SK-N-SH (cell line): ENCODE measurements around the gene SLC37A1. TPM values are rescaled to one million over a fixed set of nuclear protein-coding genes. Genes with fewer than 3 reads are reported as not detected.

ENCODE experiments used
- CTCF ChIA-PET: fragments of 300-600, 350-600 bp; formaldehyde crosslinking; extraction: SDS; loops from one replicate; lab custom pipeline; 2021; lab: Yijun Ruan, JAX
- POLR2A ChIA-PET: fragments of 350-600 bp; sonication (Branson Sonifier 250); formaldehyde crosslinking; extraction: SDS; loops from one replicate; lab custom pipeline; 2020; ENCODE audit warnings: antibody characterized with exemption, inconsistent platforms; lab: Yijun Ruan, JAX
- DNase-seq: peaks from one replicate; pipeline ENCODE4 v3.0.0; 2012
- H2AFZ ChIP-seq: fragments of 200-600 bp; sonication (generic); 2 replicates; pipeline ENCODE4 v1.8.1; 2016; ENCODE audit warnings: antibody characterized with exemption, mild to moderate bottlenecking, low read depth
- H3F3A ChIP-seq: fragments of 200-600 bp; sonication (generic); replicated peaks from 2 replicates; pipeline ENCODE3; 2016; ENCODE audit warnings: antibody characterized with exemption, mild to moderate bottlenecking; ENCODE audit not compliant: insufficient read depth
- H3K27ac ChIP-seq, 2 experiments: fragments of 200-500 bp in 1 of 2; fragments of 200-600 bp in 1 of 2; sonication (Bioruptor generic) in 1 of 2; sonication (generic), shearing (Covaris generic) in 1 of 2; 2 replicates each; pipeline versions ENCODE4 v1.5.1 to v1.6.1; 2014 to 2016; ENCODE audit warnings: low read depth in 2 of 2, inconsistent platforms in 1 of 2, low read length in 1 of 2, mild to moderate bottlenecking in 1 of 2, mixed read lengths in 1 of 2
- H3K27me3 ChIP-seq: fragments of 200-600 bp; sonication (generic), shearing (Covaris generic); 2 replicates; pipeline ENCODE4 v1.6.1; 2016; ENCODE audit warnings: mixed run types; ENCODE audit not compliant: insufficient read depth
- H3K36me3 ChIP-seq, 2 experiments: fragments of 200-500 bp in 1 of 2; fragments of 200-600 bp in 1 of 2; sonication (Bioruptor generic) in 1 of 2; sonication (generic) in 1 of 2; replicated peaks in 1 of 2; 2 replicates each; pipeline versions ENCODE3 to v1.5.1; 2014 to 2016; ENCODE audit warnings: low read length in 1 of 2, mild to moderate bottlenecking in 1 of 2; ENCODE audit not compliant: insufficient read depth in 2 of 2, control insufficient read depth in 1 of 2
- H3K4me1 ChIP-seq, 2 experiments: fragments of 200-500 bp in 1 of 2; fragments of 200-600 bp in 1 of 2; sonication (Bioruptor generic) in 1 of 2; sonication (generic), shearing (Covaris generic) in 1 of 2; 2 replicates each; pipeline versions ENCODE4 v1.5.1 to v1.6.1; 2014 to 2016; ENCODE audit warnings: low read depth in 1 of 2, low read length in 1 of 2, mixed run types in 1 of 2; ENCODE audit not compliant: insufficient read depth in 2 of 2, control insufficient read depth in 1 of 2
- H3K4me2 ChIP-seq: fragments of 200-600 bp; sonication (generic), shearing (Covaris generic); 2 replicates; pipeline ENCODE4 v1.6.1; 2017; ENCODE audit warnings: mixed run types
- H3K4me3 ChIP-seq, 2 experiments: fragments of 200-500 bp in 1 of 2; fragments of 200-600 bp in 1 of 2; sonication (Bioruptor generic) in 1 of 2; sonication (generic), shearing (Covaris generic) in 1 of 2; 2 replicates each; pipeline versions ENCODE4 v1.5.1 to v1.8.1; 2014 to 2016; ENCODE audit warnings: low read depth in 2 of 2, inconsistent platforms in 1 of 2, low read length in 1 of 2, mild to moderate bottlenecking in 1 of 2, mixed read lengths in 1 of 2, moderate library complexity in 1 of 2
- H3K79me2 ChIP-seq: fragments of 200-600 bp; sonication (generic); 2 replicates; pipeline ENCODE4 v1.8.1; 2017; ENCODE audit warnings: mild to moderate bottlenecking; ENCODE audit not compliant: insufficient read depth
- H3K9ac ChIP-seq: fragments of 200-600 bp; sonication (generic); 2 replicates; pipeline ENCODE4 v1.6.1; 2017; ENCODE audit warnings: mixed run types
- H3K9me2 ChIP-seq: fragments of 200-600 bp; sonication (generic); 2 replicates; pipeline ENCODE4 v1.6.1; 2017; ENCODE audit warnings: mixed run types
- H3K9me3 ChIP-seq: fragments of 200-600 bp; sonication (generic); 2 replicates; pipeline ENCODE4 v1.6.1; 2017; ENCODE audit warnings: mixed run types, mild to moderate bottlenecking, moderate library complexity
- H4K20me1 ChIP-seq: fragments of 200-600 bp; sonication (generic); 2 replicates; pipeline ENCODE4 v1.6.1; 2017; ENCODE audit warnings: mild to moderate bottlenecking, mixed run types; ENCODE audit not compliant: insufficient read depth
- CHD2 ChIP-seq: fragments of 150-350 bp; IDR thresholded peaks from 2 replicates; pipeline ENCODE4 v1.6.1; 2018; ENCODE audit warnings: low read length; ENCODE audit not compliant: partially characterized antibody
- CTCF ChIP-seq: fragments of 200-600 bp; sonication (generic); IDR thresholded peaks from 2 replicates; pipeline ENCODE4 v1.6.1; 2017; ENCODE audit warnings: antibody characterized with exemption, mild to moderate bottlenecking, moderate library complexity
- ELF1 ChIP-seq: IDR thresholded peaks from 2 replicates; pipeline ENCODE4 v1.4.0; 2012
- EP300 ChIP-seq, 2 experiments: IDR thresholded peaks; 2 replicates each; pipeline versions ENCODE4 v1.4.0 to v1.6.1; 2012; ENCODE audit warnings: borderline replicate concordance in 1 of 2, low read depth in 1 of 2, low read length in 1 of 2
- EZH2phosphoT487 ChIP-seq: fragments of 200-600 bp; sonication (generic); IDR thresholded peaks from 2 replicates; pipeline ENCODE4 v1.6.1; 2017; ENCODE audit warnings: low read depth, mixed run types, mild to moderate bottlenecking, antibody characterized with exemption, moderate library complexity, borderline replicate concordance
- FOSL2 ChIP-seq: IDR thresholded peaks from 2 replicates; pipeline ENCODE4 v1.4.0; 2012; ENCODE audit warnings: low read depth, mild to moderate bottlenecking, moderate library complexity, borderline replicate concordance
- JUND ChIP-seq: IDR thresholded peaks from 2 replicates; pipeline ENCODE4 v1.4.0; 2012
- RCOR1 ChIP-seq: fragments of 150-350 bp; IDR thresholded peaks from 2 replicates; pipeline ENCODE4 v1.6.1; 2017; ENCODE audit warnings: antibody characterized with exemption, low read length
- SIN3A ChIP-seq: IDR thresholded peaks from 2 replicates; pipeline ENCODE4 v1.6.1; 2012; ENCODE audit warnings: low read depth, mild to moderate bottlenecking, low read length, moderate library complexity, borderline replicate concordance
- SMC3 ChIP-seq: IDR thresholded peaks from 2 replicates; pipeline ENCODE4 v1.6.1; 2012; ENCODE audit warnings: low read depth, low read length, improper control_type of control experiment
- TCF12 ChIP-seq: IDR thresholded peaks from 2 replicates; pipeline ENCODE4 v1.4.0; 2012
- TEAD4 ChIP-seq: IDR thresholded peaks from 2 replicates; pipeline ENCODE4 v1.4.0; 2012; ENCODE audit warnings: mild to moderate bottlenecking, borderline replicate concordance; ENCODE audit not compliant: insufficient read depth
- USF1 ChIP-seq: IDR thresholded peaks from 2 replicates; pipeline ENCODE4 v1.4.0; 2012; ENCODE audit warnings: low read depth, borderline replicate concordance
- USF2 ChIP-seq: fragments of 150-350 bp; IDR thresholded peaks from 2 replicates; pipeline ENCODE4 v1.6.1; 2017; ENCODE audit warnings: antibody characterized with exemption, low read length, low read depth, borderline replicate concordance
- YY1 ChIP-seq: IDR thresholded peaks from 2 replicates; pipeline ENCODE4 v1.4.0; 2012; ENCODE audit warnings: low read depth, mild to moderate bottlenecking
- WGBS: methylation state at CpG from one replicate; pipeline ENCODE4 v1.1.6; 2017; ENCODE audit warnings: low lambda C conversion rate; 5-methylcytosine and 5-hydroxymethylcytosine counted together
- polyA plus RNA-seq, 3 experiments: library from polyadenylated mRNA; depleted of rRNA; stranded (reverse); fragments of >200 nt; gene quantifications; 2 replicates each; pipeline ENCODE4 v1.2.3, GENCODE V29; 2012

The SLC37A1 gene
- polyA plus RNA-seq, 1 of the 3 experiments (the other 2 are of a cell fraction), result 2.8 TPM

GRCh38 chr21:42561762-42562650 lies 48.4 kb downstream of the SLC37A1 start (continued):
- TF ChIP-seq USF2 (no peak), CHD2 (no peak), EZH2phosphoT487 (no peak), FOSL2 (no peak), YY1 (no peak), ELF1 (no peak)

GRCh38 chr21:42562816-42563215 lies 49.2 kb downstream of the SLC37A1 start:
- H3K4me1 ChIP-seq, result no peaks in the 10 kb centered on the region
- H3K4me2 ChIP-seq, result no peak overlapping the region
- H3F3A ChIP-seq, result no peaks in the 10 kb centered on the region
- H3K27me3 ChIP-seq, result no peaks in the 10 kb centered on the region
- ChIA-PET POLR2A (no interaction called here), CTCF (no interaction called here)
- DNase-seq, result no peak
- H3K36me3 ChIP-seq, result no peaks in the 10 kb centered on the region
- WGBS, result 70% methylated on average over 8 of the region's 8 CpGs
- no peaks in the 10 kb centered on the region for H3K79me2 ChIP-seq
- TF ChIP-seq TEAD4, result no peak
- no peak for TF ChIP-seq USF1
- no peak for TF ChIP-seq TCF12
- TF ChIP-seq RCOR1, result no peak
- no peak for TF ChIP-seq JUND
- no peak for TF ChIP-seq CHD2
- no peak for TF ChIP-seq EP300 (IDR thresholded peaks at IDR 0.05; ENCODE audit: borderline replicate concordance in 1 of 2, low read depth in 1 of 2, low read length in 1 of 2)
- TF ChIP-seq SMC3, result no peak
- no peak for TF ChIP-seq CTCF
- no peak for TF ChIP-seq SIN3A
- no peak for TF ChIP-seq ELF1
- no peak overlapping the region for H3K9ac ChIP-seq
- H3K27ac ChIP-seq, result no peak overlapping the region
- H4K20me1 ChIP-seq, result no peaks in the 10 kb centered on the region
- H3K9me2 ChIP-seq, result no peaks in the 10 kb centered on the region
- no peak overlapping the region for H3K4me3 ChIP-seq
- H2AFZ ChIP-seq, result no peak overlapping the region
- H3K9me3 ChIP-seq, result no peaks in the 10 kb centered on the region
